Upper lobe of left lung (tissue), 4 donors: ENCODE data around the gene ZSCAN5C.

Experiments used
- CTCF ChIP-seq, 6 experiments: fragments of 450-650 bp in 4 of 6; fragments of 200-600 bp in 2 of 6; sonication (generic) in 2 of 6; IDR thresholded peaks; one replicate each; pipeline ENCODE4 v1.5.1; 2016 to 2019; ENCODE audit warnings: antibody characterized with exemption in 6 of 6
- EP300 ChIP-seq, 4 donors: sonication (generic); formaldehyde crosslinking; IDR thresholded peaks; one replicate each; pipeline ENCODE4 v1.5.1; 2017; ENCODE audit warnings: antibody characterized with exemption in 4 of 4, control low read depth in 2 of 4
- POLR2A ChIP-seq, 4 donors: fragments of 450-650 bp; IDR thresholded peaks; one replicate each; pipeline ENCODE4 v1.5.1; 2016 to 2017; ENCODE audit warnings: antibody characterized with exemption in 4 of 4, mild to moderate bottlenecking in 2 of 4
- POLR2AphosphoS5 ChIP-seq, 2 donors: sonication (generic); formaldehyde crosslinking; IDR thresholded peaks; one replicate each; pipeline ENCODE4 v1.5.1; 2017; ENCODE audit warnings: antibody characterized with exemption in 2 of 2

GRCh38 chr19:56163097-56163496 lies 39.0 kb upstream of the ZSCAN5C start:
- TF ChIP-seq CTCF (IDR thresholded peaks at IDR 0.05) (no peak), POLR2A (IDR thresholded peaks at IDR 0.05) (no peak), POLR2AphosphoS5 (IDR thresholded peaks at IDR 0.05) (no peak), EP300 (IDR thresholded peaks at IDR 0.05) (no peak)
